Osteocyte (in vitro differentiated cells): ENCODE results near the gene AATK. TPM values are rescaled to one million over a fixed set of nuclear protein-coding genes. Genes with fewer than 3 reads are reported as not detected.

Experiments
- DNase-seq: peaks from one replicate; pipeline ENCODE4 v3.0.0; 2021; ENCODE audit warnings: mixed read lengths; ENCODE audit not compliant: unreplicated experiment; ENCODE audit errors: extremely low spot score
- H3K27ac Mint-ChIP-seq: one replicate; pipeline ENCODE4 v1.8.0; 2021; ENCODE audit warnings: mild to moderate bottlenecking, mixed read lengths; ENCODE audit not compliant: unreplicated experiment
- H3K27me3 Mint-ChIP-seq: one replicate; pipeline ENCODE4 v1.8.0; 2021; ENCODE audit warnings: mixed read lengths; ENCODE audit not compliant: unreplicated experiment
- H3K36me3 Mint-ChIP-seq: one replicate; pipeline ENCODE4 v1.8.0; 2021; ENCODE audit warnings: mixed read lengths; ENCODE audit not compliant: unreplicated experiment
- H3K4me1 Mint-ChIP-seq: one replicate; pipeline ENCODE4 v1.8.0; 2021; ENCODE audit warnings: mixed read lengths; ENCODE audit not compliant: unreplicated experiment
- H3K4me3 Mint-ChIP-seq: one replicate; pipeline ENCODE4 v1.8.0; 2021; ENCODE audit warnings: mild to moderate bottlenecking, moderate library complexity, mixed read lengths; ENCODE audit not compliant: unreplicated experiment
- H3K9me3 Mint-ChIP-seq: one replicate; pipeline ENCODE4 v1.8.0; 2021; ENCODE audit warnings: mixed read lengths; ENCODE audit not compliant: unreplicated experiment
- CTCF ChIP-seq: fragments of 200-600 bp; sonication (generic); IDR thresholded peaks from 2 replicates; pipeline ENCODE4 v1.5.0; 2021; ENCODE audit warnings: antibody characterized with exemption, mild to moderate bottlenecking, moderate library complexity
- total RNA-seq: library from RNA; stranded (reverse); gene quantifications from 2 replicates; pipeline ENCODE4 v1.2.1, GENCODE V29; 2021

Gene AATK
- total RNA-seq, 1 donor from 2014 or later: not detected

GRCh38 chr17:81123052-81124048 is 42.7 kb downstream of the AATK start:
- Mint-ChIP-seq H3K36me3 (no peaks in the 10 kb centered on the region), H3K27ac (no peak overlapping the region), H3K9me3 (no peaks in the 10 kb centered on the region), H3K4me3 (no peak overlapping the region), H3K27me3 (no peaks in the 10 kb centered on the region), H3K4me1 (no peaks in the 10 kb centered on the region)
- DNase-seq: no peak
- TF ChIP-seq CTCF: no peak

- no peak for TF ChIP-seq CTCF
- H3K27ac Mint-ChIP-seq: no peak overlapping the region
- H3K27me3 Mint-ChIP-seq: no peaks in the 10 kb centered on the region
- H3K9me3 Mint-ChIP-seq: no peaks in the 10 kb centered on the region
- no peaks in the 10 kb centered on the region for H3K36me3 Mint-ChIP-seq
- H3K4me3 Mint-ChIP-seq: no peak overlapping the region
- DNase-seq: no peak
- no peaks in the 10 kb centered on the region for H3K4me1 Mint-ChIP-seq
Observed at GRCh38 chr17:81121841-81122733, 43.9 kb downstream of the AATK start.

GRCh38 chr17:81120695-81121621 is 45.1 kb downstream of the AATK start:
- DNase-seq: no peak
- Mint-ChIP-seq H3K4me1 (no peaks in the 10 kb centered on the region), H3K4me3 (no peak overlapping the region), H3K27ac (no peak overlapping the region), H3K27me3 (no peaks in the 10 kb centered on the region), H3K9me3 (no peaks in the 10 kb centered on the region), H3K36me3 (no peaks in the 10 kb centered on the region)
- TF ChIP-seq CTCF: no peak

DNA sequence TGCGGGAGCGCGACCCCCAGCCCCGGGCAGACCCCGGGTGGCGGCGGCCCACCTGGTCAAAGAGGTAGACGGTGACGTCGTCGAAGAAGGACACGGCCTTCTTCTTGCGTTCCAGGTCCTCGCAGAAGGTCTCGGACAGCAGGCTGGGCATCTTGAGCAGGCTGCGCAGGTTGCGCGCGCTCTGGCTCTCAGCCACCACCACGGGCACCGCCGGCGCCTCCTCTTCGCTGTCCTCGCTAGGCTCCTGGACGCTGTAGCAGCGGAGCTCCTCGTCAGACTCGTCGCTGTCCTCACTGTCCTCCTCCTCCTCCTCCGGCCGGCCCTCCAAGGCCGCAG is 45.9 kb downstream of the AATK start:
- Mint-ChIP-seq H3K27me3 (no peaks in the 10 kb centered on the region), H3K36me3 (no peaks in the 10 kb centered on the region), H3K27ac (no peak overlapping the region), H3K4me1 (no peaks in the 10 kb centered on the region), H3K4me3 (no peak overlapping the region), H3K9me3 (no peaks in the 10 kb centered on the region)
- no peak for DNase-seq
- no peak for TF ChIP-seq CTCF
